NT2/D1 (cell line): ENCODE measurements around the gene RRH.
"Not testable (repeated sequence)": the region's sequence is repeated elsewhere in the genome, so short reads cannot be mapped to it uniquely, and the experiment has no call there.

Experiments used
- SUZ12 ChIP-seq: IDR thresholded peaks from 2 replicates; pipeline ENCODE4 v1.6.1; 2011; ENCODE audit not compliant: insufficient read length, insufficient read depth; ENCODE audit errors: extremely low read depth
- YY1 ChIP-seq: IDR thresholded peaks from 2 replicates; pipeline ENCODE4 v1.6.1; 2011; ENCODE audit not compliant: insufficient read length, insufficient read depth
- ZNF274 ChIP-seq: IDR thresholded peaks from 2 replicates; pipeline ENCODE4 v1.6.1; 2011; ENCODE audit warnings: mild to moderate bottlenecking, low read depth, low read length

DNA sequence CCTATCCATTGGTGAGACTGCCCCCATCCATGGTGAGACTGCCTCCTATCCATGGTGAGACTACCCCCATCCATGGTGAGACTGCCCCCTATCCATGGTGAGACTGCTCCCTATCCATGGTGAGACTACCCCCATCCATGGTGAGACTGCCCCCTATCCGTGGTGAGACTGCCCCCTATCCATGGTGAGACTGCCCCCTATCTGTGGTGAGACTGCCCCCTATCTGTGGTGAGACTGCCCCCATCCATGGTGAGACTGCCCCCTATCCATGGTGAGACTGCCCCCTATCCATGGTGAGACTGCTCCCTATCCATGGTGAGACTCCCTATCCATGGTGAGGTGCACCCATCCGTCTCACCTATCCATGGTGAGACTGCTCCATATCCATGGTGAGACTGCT, 47.8 kb downstream of the RRH start:
- not testable (repeated sequence) for TF ChIP-seq YY1, SUZ12, ZNF274
